ENCODE data around the gene MYCBP.

MYCBP gene

DNA sequence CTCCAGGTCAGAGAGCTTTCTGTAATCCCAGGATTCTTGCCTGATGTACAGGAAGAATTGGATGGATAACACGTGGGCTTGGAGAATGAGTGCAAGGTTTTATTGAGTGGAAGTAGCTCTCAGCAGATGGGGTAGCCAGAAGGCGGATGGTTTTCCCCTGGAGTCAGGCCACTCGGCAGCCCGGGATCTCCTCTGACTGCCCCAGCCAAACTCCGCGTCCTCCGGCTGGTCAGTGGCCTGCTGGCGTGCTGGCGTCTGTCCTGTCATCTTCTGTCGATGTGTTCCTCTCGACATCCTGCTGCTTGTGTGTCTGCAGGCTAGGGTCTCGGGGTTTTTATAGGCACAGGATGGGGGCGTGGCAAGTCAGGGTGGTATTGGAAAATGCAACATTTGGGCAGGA, 35.7 kb upstream of the MYCBP start:
- ChIA-PET POLR2A (no interaction called here), CTCF (no interaction called here)
- TF ChIP-seq, protein P1, sequence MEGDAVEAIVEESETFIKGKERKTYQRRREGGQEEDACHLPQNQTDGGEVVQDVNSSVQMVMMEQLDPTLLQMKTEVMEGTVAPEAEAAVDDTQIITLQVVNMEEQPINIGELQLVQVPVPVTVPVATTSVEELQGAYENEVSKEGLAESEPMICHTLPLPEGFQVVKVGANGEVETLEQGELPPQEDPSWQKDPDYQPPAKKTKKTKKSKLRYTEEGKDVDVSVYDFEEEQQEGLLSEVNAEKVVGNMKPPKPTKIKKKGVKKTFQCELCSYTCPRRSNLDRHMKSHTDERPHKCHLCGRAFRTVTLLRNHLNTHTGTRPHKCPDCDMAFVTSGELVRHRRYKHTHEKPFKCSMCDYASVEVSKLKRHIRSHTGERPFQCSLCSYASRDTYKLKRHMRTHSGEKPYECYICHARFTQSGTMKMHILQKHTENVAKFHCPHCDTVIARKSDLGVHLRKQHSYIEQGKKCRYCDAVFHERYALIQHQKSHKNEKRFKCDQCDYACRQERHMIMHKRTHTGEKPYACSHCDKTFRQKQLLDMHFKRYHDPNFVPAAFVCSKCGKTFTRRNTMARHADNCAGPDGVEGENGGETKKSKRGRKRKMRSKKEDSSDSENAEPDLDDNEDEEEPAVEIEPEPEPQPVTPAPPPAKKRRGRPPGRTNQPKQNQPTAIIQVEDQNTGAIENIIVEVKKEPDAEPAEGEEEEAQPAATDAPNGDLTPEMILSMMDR (IDR thresholded peaks at IDR 0.05; ENCODE audit: control extremely low read depth, extremely low read depth, low read depth, missing control alignments): no peak
- DNase-seq (ENCODE audit: extremely low spot score): no peak

GRCh38 chr1:38905985-38906384, 32.8 kb upstream of the MYCBP start:
- ChIA-PET POLR2A (no interaction called here), CTCF (no interaction called here)
- TF ChIP-seq, protein P1 (IDR thresholded peaks at IDR 0.05; ENCODE audit: control extremely low read depth, extremely low read depth, low read depth, missing control alignments): no peak
- no peak for DNase-seq (ENCODE audit: extremely low spot score)

DNA sequence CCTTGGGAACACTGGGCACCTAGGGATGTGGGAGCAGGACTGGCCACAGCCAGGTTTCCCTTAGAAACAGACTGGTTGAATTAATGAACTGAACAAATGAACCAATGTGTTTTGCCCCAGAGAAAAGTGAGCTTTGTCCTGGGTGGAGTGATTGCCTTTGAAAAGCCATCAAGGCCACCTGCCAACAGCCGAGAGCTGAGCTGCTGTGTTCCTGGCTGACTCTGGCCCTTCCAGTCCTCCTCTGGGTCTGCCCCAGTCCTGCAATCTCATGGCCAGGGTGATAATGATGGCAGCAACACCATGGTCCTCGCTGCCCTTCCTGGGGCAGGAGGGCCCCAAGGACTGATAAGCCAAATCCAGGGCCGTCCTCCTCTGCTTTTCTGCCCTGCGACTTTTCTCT, 26.4 kb upstream of the MYCBP start:
- ChIA-PET POLR2A (no interaction called here), CTCF (no interaction called here)
- no peak for DNase-seq (ENCODE audit: extremely low spot score)
- TF ChIP-seq, protein P1 (IDR thresholded peaks at IDR 0.05; ENCODE audit: control extremely low read depth, extremely low read depth, low read depth, missing control alignments): no peak

DNA sequence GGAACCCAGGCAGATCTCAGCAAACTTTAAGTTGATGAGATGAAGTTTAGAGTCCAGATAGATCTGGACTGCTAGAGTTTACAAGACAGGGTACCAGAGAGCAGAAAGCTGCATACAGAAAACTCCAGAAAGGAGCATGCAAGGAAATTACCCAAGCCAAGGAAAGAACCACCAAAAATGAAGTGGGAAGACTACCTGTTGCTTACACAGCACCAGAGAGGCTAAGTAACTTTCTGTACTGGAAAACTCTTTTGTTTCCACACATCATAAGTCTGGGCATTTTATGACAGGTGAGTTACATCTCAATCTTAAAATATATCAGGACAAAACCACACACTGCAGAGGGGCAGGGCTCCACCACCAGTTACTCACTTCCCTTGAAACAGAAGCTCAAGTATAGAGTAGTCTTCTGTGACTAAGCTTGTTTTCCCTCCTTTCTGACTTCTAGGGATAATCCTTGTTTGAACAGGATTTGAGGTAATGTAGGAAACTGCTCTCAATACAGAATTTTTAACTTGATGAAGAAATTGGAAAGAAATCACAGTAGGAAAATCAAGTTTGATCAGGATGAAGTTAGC, 25.6 kb upstream of the MYCBP start:
- DNase-seq (ENCODE audit: extremely low spot score): no peak
- TF ChIP-seq, protein P1 (IDR thresholded peaks at IDR 0.05; ENCODE audit: control extremely low read depth, extremely low read depth, low read depth, missing control alignments): no peak
- ChIA-PET CTCF (no interaction called here), POLR2A (no interaction called here)

GRCh38 chr1:38896169-38896568, 23.0 kb upstream of the MYCBP start:
- TF ChIP-seq, protein P1 (IDR thresholded peaks at IDR 0.05; ENCODE audit: control extremely low read depth, extremely low read depth, low read depth, missing control alignments): no peak
- no peak for DNase-seq (ENCODE audit: extremely low spot score)
- POLR2A ChIA-PET: no interaction called here
- CTCF ChIA-PET: no interaction called here

GRCh38 chr1:38892976-38893375, 19.8 kb upstream of the MYCBP start:
- DNase-seq (ENCODE audit: extremely low spot score): no peak
- ChIA-PET CTCF (no interaction called here), POLR2A (no interaction called here)
- TF ChIP-seq, protein P1 (IDR thresholded peaks at IDR 0.05; ENCODE audit: control extremely low read depth, extremely low read depth, low read depth, missing control alignments): no peak

DNA sequence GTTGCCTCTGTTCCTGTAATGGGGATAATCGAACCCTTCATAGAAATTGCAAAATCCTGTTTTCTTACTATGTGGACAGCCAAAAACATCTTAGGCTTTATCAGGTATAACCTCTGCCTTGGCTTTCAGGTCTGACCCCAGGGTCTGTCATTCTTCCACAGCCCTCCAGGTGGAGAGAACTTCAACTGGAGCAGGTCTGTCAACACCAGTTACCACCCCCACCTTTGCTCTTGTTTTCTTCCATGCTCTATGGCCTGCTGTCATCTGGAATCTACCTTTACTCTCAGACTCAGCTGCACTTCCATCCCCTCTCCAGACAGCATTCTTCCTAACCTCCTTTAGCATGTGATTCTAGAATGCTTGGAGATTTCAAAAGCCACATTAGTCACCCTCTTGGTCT, 18.6 kb upstream of the MYCBP start:
- ChIA-PET CTCF (no interaction called here), POLR2A (no interaction called here)
- no peak for DNase-seq (ENCODE audit: extremely low spot score)
- TF ChIP-seq, protein P1 (IDR thresholded peaks at IDR 0.05; ENCODE audit: control extremely low read depth, extremely low read depth, low read depth, missing control alignments): no peak

Measured in GM10248 (cell line).